GM12801 (cell line): ENCODE measurements around the gene GNG12.

ENCODE experiments used
- TF ChIP-seq, protein P1 (sequence below): IDR thresholded peaks from one replicate; pipeline ENCODE4 v1.5.1; 2011; ENCODE audit warnings: control low read depth; ENCODE audit not compliant: insufficient read length; ENCODE audit errors: extremely low read depth

GNG12 gene

DNA sequence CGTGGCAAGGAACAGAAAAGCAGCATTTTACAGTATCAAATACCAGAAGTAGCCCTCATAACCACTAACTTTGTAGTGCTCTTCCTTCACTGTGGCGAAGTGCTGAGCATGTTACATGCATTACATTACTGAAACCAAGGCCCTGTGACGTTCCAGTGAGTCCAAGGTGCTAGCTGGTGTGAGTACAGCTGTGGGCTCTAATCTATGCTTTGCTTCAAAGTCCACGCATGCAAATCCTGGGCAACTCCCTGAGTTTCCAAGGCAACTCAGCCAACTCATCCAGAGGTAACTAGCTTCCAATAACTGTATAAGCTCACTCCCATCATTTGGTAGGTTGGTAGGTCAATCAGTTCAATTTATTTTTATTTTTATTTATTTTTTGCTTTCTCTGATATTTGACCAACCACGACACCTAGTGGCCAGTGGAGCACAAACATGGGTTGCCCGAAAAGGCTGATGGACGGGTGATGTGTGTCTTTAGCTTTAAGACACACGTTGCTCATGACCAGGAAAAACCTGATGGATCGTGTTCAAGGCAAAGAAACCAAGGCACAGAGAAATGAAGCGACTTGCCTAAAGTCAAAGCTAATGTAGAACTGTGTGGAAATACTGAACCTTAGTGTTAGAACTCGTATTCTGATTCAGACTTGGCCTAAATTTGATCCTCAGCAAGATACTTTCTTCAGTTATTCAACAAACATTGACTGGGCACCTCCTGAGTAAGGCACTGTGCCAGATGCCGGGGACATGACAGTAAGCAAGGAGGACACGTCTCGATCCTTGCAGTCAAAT is 73.0 kb downstream of the GNG12 start:
- TF ChIP-seq, protein P1, sequence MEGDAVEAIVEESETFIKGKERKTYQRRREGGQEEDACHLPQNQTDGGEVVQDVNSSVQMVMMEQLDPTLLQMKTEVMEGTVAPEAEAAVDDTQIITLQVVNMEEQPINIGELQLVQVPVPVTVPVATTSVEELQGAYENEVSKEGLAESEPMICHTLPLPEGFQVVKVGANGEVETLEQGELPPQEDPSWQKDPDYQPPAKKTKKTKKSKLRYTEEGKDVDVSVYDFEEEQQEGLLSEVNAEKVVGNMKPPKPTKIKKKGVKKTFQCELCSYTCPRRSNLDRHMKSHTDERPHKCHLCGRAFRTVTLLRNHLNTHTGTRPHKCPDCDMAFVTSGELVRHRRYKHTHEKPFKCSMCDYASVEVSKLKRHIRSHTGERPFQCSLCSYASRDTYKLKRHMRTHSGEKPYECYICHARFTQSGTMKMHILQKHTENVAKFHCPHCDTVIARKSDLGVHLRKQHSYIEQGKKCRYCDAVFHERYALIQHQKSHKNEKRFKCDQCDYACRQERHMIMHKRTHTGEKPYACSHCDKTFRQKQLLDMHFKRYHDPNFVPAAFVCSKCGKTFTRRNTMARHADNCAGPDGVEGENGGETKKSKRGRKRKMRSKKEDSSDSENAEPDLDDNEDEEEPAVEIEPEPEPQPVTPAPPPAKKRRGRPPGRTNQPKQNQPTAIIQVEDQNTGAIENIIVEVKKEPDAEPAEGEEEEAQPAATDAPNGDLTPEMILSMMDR = no peak

GRCh38 chr1:67759692-67760029 is 73.6 kb downstream of the GNG12 start:
- TF ChIP-seq, protein P1 = no peak

GRCh38 chr1:67759066-67759465 is 74.2 kb downstream of the GNG12 start:
- TF ChIP-seq, protein P1 = no peak

DNA sequence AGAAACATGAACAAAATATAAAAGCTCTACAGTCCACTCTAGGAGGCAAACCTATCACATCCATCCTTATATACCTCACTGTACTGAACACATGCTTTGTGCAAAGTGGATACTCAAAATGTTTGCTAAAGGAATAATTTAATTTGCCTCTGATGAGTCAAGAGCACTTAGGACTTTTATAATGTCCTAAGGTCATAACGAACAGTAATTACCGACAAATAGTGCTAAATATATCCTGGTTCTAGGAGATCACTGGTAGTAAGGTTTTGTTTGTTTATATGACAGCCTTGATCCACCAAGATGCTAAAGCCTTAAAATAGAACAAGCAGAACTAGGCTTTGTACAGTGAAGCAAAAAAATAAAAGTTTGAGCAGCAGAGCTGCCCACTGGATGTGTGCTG is 77.6 kb downstream of the GNG12 start:
- TF ChIP-seq, protein P1 = no peak

- TF ChIP-seq, protein P1 = no peak
These were observed 78.1 kb downstream of the GNG12 start for GRCh38 chr1:67755160-67755559.

DNA sequence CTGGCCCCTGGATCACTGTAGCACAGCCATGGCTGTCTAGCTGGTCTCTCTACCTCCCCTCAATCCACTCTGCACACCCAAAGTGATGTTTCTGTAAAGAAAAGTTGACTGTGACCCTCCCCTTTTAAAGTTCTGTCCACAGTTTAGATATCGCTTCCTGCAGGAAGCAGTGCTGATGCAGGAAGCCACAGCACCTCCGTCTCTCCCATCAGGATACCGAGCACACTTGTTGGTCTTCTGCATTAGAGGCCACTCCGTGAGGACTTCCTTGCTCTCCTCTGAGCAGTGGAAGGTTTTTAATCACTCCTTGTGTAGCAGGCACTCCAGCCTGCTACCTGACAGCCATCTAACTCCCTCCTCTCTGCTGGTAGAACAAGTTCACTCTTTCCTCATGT is 78.7 kb downstream of the GNG12 start:
- TF ChIP-seq, protein P1 = no peak

DNA sequence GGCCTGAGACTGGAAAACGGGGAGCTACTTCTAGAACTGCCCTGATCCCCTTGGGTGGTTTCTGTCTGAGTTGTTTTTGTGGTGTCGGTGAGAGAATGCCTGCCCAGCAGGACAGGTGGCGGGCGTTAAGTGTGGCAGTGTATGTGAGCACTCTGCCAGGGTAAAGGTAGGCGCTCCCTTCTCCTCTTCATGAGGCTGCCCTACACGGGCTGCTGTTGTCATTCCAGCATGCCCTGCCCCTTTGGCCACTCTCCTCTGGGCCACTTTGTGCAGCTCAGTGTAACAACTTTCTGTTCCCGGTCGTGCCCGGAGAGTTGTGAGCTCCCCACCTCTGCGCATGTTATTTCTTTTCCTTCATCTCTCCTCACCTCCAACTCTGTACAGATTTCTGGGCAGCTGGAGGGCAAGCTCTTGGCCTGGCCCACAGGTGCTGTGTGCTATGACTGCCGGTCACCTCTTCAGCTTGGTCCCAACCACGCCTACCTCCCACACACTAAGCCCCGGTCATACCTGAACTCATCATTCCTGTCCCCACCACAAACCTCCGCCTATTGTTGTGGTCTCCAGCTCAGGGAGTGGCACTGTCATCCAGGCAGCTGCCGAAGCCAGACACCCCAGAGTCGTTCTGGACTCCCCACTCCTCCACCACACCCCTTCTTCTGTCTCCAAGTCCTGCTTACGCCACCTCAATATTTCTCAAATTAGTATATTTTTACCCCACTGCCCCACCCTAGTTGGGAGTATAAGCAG is 79.3 kb downstream of the GNG12 start:
- TF ChIP-seq, protein P1 = no peak
